T-helper 2 cell treated with Interferon-gamma antibody and Interleukin-4, amounts not matched to agents 100 ng/mL and 5 ng/mL, for 36 hours (primary cell): ENCODE measurements around the gene IQCC. TPM values are rescaled to one million over a fixed set of nuclear protein-coding genes. Genes with fewer than 3 reads are reported as not detected.
"Not testable (repeated sequence)": the region's sequence is repeated elsewhere in the genome, so short reads cannot be mapped to it uniquely, and the experiment has no call there.

Experiments used
- intact Hi-C: fragments of 100-400 bp; cut with micrococcal nuclease; formaldehyde crosslinking; loops from one replicate; pipeline ENCODE4 v1.15.1; 2023
- total RNA-seq: library from RNA; stranded (reverse); gene quantifications from 2 replicates; pipeline ENCODE4 v1.2.3, GENCODE V29; 2022

IQCC gene
- 4.3 and 5.3 TPM in 2 replicates for total RNA-seq

DNA sequence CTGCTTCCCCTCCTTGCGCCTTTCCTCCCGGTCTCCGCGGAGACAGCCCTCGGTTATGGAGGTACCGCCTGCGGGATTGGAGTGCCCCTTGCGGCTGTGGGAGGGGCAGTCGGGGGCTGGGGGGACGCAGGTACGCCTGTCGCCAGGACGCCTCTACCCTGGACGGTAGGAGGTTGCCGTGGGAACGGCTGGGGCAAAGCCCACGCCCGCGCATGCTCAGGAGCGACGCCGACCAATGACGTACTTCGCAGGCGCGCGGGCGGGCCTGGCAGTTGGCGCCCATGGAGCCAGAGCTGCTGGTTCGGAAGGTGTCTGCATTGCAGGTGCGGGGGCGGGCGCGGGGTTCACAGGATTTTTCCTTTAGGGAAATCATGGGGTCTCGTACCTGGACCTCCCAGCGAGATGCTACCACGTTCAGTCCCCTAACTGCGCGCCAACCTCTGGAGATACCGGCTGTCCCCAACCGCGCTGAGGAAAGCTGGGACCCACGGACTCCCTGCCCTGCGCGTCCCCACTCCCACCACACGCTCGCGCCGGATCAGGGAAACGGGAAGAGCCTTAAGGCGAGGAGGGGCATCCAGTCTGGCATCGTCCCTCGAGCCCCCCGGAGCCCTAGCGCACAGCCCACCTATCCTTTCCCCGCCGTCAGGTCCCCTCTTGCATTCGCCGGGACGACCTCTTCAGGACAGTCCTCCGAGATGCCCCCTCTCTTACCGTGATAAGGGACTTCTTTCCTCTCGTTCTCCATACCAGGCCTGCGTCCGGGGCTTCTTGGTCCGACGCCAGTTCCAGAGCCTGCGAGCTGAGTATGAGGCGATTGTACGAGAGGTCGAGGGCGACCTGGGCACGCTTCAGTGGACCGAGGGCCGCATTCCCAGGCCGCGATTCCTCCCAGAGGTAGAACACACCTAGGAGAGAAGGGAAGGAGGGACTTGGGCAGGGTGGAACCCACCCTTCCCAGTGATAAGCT lies at the start of gene IQCC:
IQCC (plus strand) TSS at position 271 of the 970 bp plus-strand sequence; CDS start at position 282, 11 bp downstream.
- intact Hi-C loops, result no loop called here

DNA sequence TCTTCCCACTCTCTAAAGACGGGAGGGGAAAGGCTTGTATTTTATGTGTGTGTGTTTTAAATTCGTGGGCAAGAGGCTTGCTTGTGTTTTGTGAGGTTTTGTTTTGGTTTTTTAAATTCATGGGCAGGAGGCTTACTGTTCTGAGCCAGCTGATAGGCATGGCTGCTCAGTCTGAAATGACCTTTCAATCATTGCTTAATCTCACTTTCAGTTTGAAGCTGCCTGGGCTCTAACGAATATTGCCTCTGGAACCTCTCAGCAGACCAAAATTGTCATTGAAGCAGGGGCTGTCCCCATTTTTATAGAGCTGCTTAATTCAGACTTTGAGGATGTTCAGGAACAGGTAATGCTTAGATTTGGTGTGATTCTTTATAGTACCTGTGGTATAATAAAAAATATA lies 46.3 kb upstream of the IQCC start:
- intact Hi-C loops, result no loop called here

DNA sequence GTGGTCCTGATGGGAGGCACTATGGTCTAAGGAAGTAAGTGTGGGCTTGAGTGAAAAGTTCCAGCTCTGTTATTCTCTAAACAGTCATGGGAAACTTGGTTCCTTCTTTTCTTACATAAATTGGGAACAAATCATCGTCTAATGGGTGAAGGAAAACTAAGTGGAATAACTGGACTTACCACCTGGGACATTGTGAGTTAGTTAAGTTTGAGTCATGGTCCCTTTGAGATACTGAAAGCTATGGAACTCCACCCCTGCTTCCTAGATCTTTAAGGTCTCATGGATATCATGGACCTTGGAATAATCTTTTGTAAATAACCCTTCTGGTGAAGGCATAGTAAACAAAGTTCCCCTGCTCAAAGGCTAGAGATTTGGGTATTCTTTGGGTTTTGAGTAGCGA lies 42.1 kb upstream of the IQCC start:
- intact Hi-C loops, result no loop called here

DNA sequence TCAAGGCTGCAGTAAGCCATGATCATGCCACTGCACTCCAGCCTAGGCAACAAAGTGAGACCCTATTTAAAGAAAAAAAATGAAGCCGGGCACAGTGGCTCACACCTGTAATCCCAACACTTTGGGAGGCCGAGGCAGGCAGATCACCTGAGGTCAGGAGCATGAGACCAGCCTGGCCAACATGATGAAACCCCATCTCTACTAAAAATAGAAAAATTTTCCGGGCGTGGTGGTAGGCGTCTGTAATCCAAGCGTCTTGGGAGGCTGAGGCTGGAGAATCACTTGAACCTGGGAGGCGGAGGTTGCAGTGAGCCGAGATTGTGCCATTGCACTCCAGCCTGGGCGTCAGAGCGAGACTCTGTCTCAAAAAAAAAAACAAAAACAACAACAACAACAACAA lies 39.8 kb upstream of the IQCC start:
- intact Hi-C loops, result not testable (repeated sequence)

DNA sequence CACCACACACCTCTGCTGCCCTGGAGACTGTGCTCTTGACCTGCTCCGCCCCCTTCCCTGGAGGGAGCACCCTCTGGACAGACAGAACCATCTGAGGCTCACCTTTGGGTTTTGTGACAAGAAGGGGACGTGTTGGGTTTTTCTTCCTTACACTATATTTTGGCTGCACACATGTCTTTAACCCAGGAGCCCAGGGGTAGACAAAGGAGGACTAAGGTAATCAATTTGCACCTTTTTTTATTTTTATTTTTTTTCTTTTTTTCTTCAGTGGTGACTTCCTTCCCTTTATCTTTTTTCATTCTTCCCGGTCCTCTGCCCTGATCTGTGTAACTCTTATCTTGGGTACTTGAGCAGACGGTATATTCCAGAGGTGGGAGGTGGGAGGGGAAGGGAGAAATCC lies 34.5 kb upstream of the IQCC start:
- intact Hi-C loops, result no loop called here

DNA sequence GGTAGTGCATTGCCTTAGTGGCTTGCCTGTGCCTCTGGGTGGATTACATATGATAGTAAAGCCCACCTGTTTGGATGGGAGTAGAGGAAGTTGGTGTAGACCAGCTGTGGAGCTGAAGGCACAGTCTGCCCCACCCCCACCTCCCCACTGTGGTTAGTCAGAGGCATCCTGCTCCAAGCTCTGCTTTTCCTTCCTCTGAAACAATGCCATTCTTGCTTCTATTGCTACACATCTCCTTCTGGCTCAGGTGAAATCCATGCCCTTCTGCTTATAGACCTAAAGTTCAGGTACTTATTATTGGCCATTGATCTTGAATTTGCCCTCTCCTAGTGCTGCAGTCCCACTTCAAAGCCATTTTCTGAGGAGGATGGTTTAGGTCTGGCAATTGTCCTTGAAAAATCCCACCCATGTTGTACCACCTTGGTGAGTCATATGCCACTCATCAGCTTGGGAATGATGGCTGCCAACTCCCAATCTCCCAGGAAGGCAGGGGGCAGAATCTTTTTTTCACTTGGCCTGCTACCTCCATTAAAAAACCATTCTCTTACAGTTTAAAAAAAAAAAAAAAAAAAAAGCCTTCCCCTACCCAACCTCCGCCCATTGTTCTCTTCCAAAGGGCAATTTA lies 32.7 kb upstream of the IQCC start:
- intact Hi-C loops, result no loop called here

DNA sequence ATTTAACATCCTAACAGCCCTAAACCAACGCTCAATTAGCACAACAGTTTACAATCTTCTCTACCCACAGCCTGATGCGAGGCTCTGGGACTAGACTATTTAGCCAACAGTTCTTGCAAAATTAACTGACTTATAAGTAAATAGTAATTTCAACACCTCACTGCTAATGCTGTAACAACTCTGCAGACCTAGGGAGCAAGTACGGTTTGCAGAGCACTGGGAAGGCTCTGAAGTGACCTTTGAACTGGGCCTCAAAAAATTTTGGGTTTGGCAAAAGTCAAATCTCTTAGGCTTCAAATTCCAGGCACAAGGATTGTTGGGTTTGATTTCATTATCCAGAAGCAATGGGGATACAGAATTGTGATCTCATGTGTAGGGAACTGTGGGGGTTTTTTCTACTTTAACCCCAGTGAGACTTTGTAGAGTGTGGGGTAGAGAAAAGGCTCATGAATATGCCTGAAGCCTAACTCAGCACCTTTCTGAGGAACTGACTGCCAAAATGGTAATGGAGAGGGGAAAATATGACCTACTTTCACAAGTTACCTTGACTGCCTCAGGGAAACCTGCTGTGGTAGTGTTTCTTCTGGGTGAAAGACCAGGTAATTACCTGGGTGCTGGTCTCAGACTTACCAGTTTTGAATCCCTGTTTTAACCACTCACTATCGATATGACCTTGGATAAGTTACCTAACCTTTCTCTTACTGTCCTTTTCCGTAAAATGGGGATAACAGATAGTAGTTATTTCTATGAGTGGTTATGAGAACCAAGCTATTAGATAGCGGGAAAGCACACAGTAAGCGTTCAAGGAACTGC lies 26.9 kb upstream of the IQCC start:
- intact Hi-C loops, result loop anchor here (1.0 to 5.0 kb wide), 6 partner anchors 44 to 472 kb away; partner anchors contain the start of genes BSDC1, EIF3I, KHDRBS1 and KPNA6

DNA sequence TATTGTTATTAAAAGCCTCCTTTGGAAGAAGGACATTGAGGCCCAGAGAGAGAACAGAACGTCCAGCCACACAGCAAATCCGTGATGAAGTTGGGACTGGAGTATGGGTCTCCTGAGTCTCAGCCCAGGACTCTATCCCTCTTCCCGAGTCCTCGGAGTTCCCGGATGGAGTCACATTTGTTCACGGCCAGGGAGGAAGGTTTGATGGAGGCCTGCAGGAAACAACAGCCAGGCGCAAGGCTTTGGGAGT lies 26.4 kb upstream of the IQCC start:
- intact Hi-C loops, result loop anchor here (1.0 to 5.0 kb wide), 6 partner anchors 43 to 472 kb away; partner anchors contain the start of genes BSDC1, EIF3I, KHDRBS1 and KPNA6

DNA sequence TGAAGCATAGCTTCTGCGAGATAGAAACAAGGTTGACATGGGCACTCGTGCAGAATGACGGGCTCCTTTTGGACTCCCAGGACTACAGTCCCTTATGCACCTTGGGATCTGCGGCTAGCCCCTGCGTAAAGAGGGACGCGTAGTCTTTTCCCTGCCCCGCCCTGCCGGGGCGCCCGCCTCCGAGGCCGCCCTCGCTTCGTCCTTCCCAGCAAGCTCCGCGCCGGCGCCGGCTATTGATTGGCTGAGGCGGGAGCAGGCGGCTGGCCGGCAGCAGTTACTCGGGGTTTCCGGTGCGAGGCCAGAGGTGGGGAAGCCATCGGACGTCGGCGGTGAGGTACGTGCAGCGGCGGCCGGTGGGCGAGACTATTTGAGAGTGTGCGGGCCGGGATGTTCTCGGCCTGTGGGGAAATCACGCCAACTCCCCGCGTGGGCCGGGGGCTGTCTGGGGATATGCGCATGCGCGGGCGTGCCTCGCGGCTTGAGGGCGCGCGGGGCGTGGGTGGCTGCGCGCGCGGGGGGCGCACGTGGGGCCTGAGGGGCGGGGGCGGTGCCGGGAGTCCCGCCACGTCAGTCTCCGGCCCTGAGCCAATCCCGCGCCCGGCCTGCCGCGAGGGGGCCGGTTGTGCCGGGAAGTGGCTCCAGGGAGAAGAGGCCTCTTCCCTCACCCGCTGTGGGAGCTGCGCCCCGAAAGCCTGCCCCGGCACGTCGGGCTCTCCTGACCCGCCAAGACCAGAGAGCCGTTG lies 25.9 kb upstream of the IQCC start, which contains the start of gene TXLNA:
TXLNA (plus strand) TSS at position 233 of the 743 bp plus-strand sequence. CDS start 671 bp downstream, outside the sequence.
- intact Hi-C loops, result loop anchor here (1.0 to 5.0 kb wide), 7 partner anchors 21 to 471 kb away; partner anchors contain the start of genes BSDC1, CCDC28B, EIF3I and KHDRBS1

DNA sequence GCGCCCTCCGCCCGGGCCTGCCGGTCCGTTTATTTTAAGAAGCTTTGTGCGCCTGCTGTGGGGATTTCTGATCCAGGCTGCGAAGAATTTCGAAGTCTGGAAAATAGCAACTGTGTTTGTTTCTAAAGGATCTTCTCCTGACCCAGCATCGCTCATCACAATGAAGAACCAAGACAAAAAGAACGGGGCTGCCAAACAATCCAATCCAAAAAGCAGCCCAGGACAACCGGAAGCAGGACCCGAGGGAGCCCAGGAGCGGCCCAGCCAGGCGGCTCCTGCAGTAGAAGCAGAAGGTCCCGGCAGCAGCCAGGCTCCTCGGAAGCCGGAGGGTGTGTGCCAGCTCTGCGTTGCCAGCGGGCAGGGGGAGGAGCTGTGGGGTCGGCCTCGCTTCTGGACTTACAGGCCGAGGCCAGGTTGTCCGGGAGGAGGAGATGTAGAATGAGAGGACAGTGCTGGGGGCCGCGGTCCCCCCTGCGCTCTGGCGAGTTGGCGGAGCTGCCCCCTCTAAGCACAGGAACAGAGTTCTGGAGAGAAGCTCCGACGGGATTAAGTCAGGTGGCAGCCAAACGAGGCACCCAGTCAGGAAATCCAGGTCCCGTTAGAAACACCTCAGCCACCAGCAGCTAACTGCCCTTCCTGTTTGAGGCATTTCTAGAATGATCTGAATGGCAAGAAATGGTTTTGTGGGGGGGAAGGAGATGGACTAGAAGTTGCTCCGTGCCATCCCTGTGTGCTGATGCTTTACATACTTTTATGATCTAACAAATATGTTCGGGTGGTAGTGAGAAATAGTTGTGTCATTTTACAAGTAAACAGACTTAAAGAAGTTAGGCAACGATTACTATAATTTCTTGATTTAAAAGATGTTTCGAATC lies 25.0 kb upstream of the IQCC start:
- intact Hi-C loops, result loop anchor here (2.0 kb wide), 1 partner anchor 20 kb away; the partner anchor contains the start of gene CCDC28B

DNA sequence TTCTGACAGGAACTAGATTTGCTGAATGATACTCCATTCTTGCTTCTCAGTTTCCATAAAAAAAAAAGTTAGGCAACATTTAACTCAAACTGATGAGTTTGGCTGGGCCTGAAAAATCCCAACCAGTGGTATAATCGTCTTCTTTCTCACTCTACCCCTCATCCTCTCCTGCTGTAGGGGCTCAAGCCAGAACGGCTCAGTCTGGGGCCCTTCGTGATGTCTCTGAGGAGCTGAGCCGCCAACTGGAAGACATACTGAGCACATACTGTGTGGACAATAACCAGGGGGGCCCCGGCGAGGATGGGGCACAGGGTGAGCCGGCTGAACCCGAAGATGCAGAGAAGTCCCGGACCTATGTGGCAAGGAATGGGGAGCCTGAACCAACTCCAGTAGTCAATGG lies 24.4 kb upstream of the IQCC start:
- intact Hi-C loops, result loop anchor here (2.0 kb wide), 1 partner anchor 20 kb away; the partner anchor contains the start of gene CCDC28B

DNA sequence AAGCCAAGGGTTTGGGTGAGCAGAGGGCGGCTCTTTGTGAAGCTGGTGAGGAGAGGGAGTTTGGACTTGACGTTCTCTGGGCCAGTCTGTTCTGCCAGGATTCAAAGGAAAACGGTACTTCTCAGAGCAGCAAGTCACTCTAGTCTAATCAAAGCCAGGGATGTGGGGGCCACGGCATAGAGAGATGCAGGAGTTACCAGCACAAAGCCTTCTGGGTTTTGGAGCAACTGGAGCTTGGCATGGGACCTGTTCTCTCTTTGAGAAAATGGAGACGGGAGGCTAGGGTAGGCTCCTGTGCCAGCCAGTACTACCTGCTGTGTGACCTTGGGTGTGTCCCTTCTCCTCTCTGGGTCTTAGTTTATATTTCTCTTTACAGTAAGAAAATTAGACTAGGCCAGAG lies 23.9 kb upstream of the IQCC start:
- intact Hi-C loops, result loop anchor here (2.0 kb wide), 1 partner anchor 19 kb away; the partner anchor contains the start of gene CCDC28B

DNA sequence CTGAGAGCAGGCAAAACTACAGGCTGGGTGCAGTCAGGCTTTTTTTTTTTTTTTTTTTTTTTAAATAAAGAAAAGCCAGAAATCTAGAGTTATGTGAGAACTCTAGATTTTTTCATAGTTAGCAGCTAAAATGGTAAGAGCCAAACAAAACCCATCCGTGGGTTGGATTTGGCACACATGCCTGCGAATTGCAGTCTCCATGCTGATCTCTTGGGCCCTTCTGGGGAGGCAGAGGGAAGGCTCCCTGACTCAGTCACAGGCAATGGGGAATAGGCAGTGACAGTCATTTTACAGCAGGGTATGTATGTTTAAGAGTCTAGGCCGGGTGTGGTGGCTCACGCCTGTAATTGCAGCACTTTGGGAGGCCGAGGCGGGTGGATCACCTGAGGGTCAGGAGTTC lies 23.4 kb upstream of the IQCC start:
- intact Hi-C loops, result no loop called here

DNA sequence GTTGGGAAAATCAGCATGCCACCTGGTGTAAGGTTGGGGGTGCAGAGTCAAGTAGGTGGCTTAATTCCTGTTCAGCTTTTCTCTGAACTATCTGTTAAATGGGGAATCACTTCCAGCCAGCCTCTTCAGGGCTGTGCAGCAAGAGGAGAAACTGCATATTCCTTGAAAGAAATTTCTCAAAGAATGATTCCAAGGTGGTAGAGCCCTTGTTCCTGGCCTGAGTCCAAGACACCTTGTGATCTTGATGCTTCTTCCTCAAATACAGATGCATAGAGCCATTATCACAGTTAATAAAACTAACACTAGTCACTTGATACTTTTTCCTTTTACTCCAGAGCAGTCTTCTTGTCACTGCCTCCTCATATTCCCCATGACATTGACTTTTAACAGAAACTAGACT lies 20.8 kb upstream of the IQCC start:
- intact Hi-C loops, result no loop called here

DNA sequence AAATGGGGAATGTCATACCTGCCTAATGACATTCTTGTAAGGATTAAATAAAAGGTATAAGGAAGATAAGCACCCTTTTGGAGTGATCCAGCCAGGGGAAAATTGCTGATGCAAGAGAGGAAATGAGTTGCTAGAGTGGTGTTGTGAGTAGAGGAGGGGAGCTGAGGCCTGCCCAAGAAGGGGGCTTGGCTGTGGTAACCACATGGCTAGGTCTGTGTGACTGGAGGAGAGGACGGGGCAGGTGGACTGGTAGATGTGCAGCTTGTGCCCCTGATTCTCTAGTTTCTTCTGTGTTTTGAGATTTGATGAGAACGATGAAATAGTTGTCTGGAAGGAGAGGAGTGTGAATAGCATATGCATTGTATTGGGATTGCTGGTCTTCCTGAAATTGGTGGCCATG lies 19.4 kb upstream of the IQCC start:
- intact Hi-C loops, result no loop called here

DNA sequence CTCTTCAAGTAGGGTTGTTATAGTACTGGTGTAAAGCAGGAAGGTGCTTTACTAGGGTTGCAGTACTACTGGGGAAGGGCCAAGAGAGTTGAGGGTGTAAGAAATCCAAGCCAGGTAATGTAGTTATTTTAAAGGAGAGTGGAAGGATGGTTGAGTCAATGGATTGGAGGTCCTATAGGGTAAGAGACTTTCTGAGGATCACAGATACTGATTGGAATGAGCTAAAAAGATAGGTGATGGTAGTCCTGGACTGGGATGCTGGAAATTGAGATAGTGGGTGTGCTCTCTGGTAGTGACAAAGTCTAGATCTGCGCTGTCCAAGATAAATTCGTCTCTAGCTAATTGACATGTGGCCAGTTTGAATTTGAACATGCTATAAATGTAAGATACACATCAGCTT lies 19.0 kb upstream of the IQCC start:
- intact Hi-C loops, result no loop called here

DNA sequence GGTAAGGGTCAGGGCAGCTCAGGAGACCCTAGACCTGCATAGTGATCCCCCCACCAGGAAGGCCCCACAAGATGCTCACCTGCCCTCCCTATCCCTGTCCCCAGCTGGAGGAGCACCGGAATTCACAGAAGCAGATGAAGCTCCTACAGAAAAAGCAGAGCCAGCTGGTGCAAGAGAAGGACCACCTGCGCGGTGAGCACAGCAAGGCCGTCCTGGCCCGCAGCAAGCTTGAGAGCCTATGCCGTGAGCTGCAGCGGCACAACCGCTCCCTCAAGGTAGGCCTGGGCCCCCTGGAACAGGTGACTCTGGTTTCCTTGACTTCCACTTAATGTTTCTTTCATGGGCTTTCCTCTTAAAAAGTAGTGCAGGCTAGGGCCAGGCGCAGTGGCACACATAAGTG lies 17.6 kb upstream of the IQCC start:
- intact Hi-C loops, result no loop called here

DNA sequence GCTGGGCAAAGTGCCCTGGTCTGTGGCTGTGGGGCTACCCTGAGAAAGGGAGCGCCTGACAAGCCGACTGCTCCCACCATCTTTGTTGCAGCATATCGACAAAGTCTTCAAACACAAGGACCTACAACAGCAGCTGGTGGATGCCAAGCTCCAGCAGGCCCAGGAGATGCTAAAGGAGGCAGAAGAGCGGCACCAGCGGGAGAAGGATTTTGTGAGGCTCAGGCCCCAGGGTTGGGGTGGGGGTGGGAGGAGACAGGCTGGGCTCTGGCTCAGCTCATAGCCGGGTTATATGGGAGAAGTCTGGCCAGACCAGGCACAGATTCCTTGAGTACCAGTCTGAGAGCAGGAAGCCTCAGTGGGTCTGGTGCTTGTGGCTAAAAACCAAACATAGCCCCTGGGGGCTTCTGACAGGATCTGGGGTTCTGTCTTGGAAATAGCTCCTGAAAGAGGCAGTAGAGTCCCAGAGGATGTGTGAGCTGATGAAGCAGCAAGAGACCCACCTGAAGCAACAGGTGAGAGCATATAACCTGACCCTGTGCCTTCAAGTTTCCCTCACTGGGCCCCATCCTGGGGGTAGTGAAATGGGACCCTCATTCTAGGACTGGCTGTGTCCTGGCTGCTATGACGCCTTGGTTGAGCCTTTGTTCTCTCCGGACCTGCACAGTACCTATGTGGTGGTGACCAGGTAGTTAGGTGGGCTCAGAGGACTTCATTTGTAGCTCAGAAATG lies 13.1 kb upstream of the IQCC start:
- intact Hi-C loops, result no loop called here

DNA sequence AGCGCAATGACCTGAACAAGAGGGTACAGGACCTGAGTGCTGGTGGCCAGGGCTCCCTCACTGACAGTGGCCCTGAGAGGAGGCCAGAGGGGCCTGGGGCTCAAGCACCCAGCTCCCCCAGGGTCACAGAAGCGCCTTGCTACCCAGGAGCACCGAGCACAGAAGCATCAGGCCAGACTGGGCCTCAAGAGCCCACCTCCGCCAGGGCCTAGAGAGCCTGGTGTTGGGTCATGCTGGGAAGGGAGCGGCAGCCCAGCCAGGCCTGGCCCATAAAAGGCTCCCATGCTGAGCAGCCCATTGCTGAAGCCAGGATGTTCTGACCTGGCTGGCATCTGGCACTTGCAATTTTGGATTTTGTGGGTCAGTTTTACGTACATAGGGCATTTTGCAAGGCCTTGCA lies 10.5 kb upstream of the IQCC start:
- intact Hi-C loops, result no loop called here
